GM04504 (cell line): ENCODE results near the gene CAPN7.

Source experiments
- DNase-seq: peaks from one replicate; pipeline ENCODE4 v3.0.0-alpha.2; 2012; ENCODE audit warnings: low read depth

Gene CAPN7

GRCh38 chr3:15298504-15298903 is 92.5 kb downstream of the CAPN7 start:
- no peak for DNase-seq

GRCh38 chr3:15299036-15299435 is 93.0 kb downstream of the CAPN7 start:
- no peak for DNase-seq

- DNase-seq, result no peak
Observed at GRCh38 chr3:15300323-15301078, 94.5 kb downstream of the CAPN7 start.

- DNase-seq, result no peak
Observed at GRCh38 chr3:15301761-15302160, 95.7 kb downstream of the CAPN7 start.
